ENCODE data around the gene KCNQ1. TPM values are rescaled to one million over a fixed set of nuclear protein-coding genes. Genes with fewer than 3 reads are reported as not detected.

Gene KCNQ1
- total RNA-seq, 1 experiment from 2014 or later: 2.5 TPM

- H3K9me3 Mint-ChIP-seq: no peaks in the 10 kb centered on the region
Observed at GRCh38 chr11:2804701-2805387, 360.0 kb downstream of the KCNQ1 start.

More at GRCh38 chr11:2804701-2805387, 360.0 kb downstream of the KCNQ1 start:
- TF ChIP-seq ZNF121 (CRISPR knock-in tag; IDR thresholded peaks at IDR 0.05): no peak
- no peak for TF ChIP-seq TCF7 (CRISPR knock-in tag; IDR thresholded peaks at IDR 0.05; ENCODE audit: low read depth)
- TF ChIP-seq ZNF219 (CRISPR knock-in tag; IDR thresholded peaks at IDR 0.05; ENCODE audit: borderline replicate concordance): no peak
- TF ChIP-seq HMGA2 (CRISPR knock-in tag; IDR thresholded peaks at IDR 0.05): no peak
- TF ChIP-seq, protein P1, sequence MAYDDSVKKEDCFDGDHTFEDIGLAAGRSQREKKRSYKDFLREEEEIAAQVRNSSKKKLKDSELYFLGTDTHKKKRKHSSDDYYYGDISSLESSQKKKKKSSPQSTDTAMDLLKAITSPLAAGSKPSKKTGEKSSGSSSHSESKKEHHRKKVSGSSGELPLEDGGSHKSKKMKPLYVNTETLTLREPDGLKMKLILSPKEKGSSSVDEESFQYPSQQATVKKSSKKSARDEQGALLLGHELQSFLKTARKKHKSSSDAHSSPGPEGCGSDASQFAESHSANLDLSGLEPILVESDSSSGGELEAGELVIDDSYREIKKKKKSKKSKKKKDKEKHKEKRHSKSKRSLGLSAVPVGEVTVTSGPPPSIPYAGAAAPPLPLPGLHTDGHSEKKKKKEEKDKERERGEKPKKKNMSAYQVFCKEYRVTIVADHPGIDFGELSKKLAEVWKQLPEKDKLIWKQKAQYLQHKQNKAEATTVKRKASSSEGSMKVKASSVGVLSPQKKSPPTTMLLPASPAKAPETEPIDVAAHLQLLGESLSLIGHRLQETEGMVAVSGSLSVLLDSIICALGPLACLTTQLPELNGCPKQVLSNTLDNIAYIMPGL (CRISPR knock-in tag; IDR thresholded peaks at IDR 0.05): no peak
- no peak for TF ChIP-seq GTF2I (CRISPR knock-in tag; conservative IDR thresholded peaks at IDR 0.05)
- no peak for TF ChIP-seq NR2C2 (CRISPR knock-in tag; IDR thresholded peaks at IDR 0.05)
- TF ChIP-seq, protein P2, sequence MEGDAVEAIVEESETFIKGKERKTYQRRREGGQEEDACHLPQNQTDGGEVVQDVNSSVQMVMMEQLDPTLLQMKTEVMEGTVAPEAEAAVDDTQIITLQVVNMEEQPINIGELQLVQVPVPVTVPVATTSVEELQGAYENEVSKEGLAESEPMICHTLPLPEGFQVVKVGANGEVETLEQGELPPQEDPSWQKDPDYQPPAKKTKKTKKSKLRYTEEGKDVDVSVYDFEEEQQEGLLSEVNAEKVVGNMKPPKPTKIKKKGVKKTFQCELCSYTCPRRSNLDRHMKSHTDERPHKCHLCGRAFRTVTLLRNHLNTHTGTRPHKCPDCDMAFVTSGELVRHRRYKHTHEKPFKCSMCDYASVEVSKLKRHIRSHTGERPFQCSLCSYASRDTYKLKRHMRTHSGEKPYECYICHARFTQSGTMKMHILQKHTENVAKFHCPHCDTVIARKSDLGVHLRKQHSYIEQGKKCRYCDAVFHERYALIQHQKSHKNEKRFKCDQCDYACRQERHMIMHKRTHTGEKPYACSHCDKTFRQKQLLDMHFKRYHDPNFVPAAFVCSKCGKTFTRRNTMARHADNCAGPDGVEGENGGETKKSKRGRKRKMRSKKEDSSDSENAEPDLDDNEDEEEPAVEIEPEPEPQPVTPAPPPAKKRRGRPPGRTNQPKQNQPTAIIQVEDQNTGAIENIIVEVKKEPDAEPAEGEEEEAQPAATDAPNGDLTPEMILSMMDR (IDR thresholded peaks at IDR 0.05): no peak
- TF ChIP-seq AFF4 (CRISPR knock-in tag; IDR thresholded peaks at IDR 0.05; ENCODE audit: borderline replicate concordance): no peak
- no peak for TF ChIP-seq FOXP4 (CRISPR knock-in tag; IDR thresholded peaks at IDR 0.05)
- TF ChIP-seq, protein P3, sequence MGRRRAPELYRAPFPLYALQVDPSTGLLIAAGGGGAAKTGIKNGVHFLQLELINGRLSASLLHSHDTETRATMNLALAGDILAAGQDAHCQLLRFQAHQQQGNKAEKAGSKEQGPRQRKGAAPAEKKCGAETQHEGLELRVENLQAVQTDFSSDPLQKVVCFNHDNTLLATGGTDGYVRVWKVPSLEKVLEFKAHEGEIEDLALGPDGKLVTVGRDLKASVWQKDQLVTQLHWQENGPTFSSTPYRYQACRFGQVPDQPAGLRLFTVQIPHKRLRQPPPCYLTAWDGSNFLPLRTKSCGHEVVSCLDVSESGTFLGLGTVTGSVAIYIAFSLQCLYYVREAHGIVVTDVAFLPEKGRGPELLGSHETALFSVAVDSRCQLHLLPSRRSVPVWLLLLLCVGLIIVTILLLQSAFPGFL (CRISPR knock-in tag; IDR thresholded peaks at IDR 0.05; ENCODE audit: borderline replicate concordance): no peak
- TF ChIP-seq GRHL2 (CRISPR knock-in tag; IDR thresholded peaks at IDR 0.05; ENCODE audit: insufficient replicate concordance, severe bottlenecking): no peak
- Mint-ChIP-seq H3K4me3 (no peak overlapping the region), H3K27me3 (ENCODE audit: low read depth) (peaks cover 71% of the 10 kb centered on the region), H3K36me3 (no peaks in the 10 kb centered on the region), H3K27ac (no peak overlapping the region), H3K4me1 (peaks cover 17% of the 10 kb centered on the region)
- POLR2A ChIA-PET: no interaction called here
- DNase-seq (ENCODE audit: low spot score) (peak; percentile 9), ATAC-seq (no peak)
- CTCF ChIA-PET: no interaction called here

All from WTC11 (cell line).